Measurements from ENCODE around the gene PPM1E. TPM values are rescaled to one million over a fixed set of nuclear protein-coding genes. Genes with fewer than 3 reads are reported as not detected.

The PPM1E gene
- total RNA-seq, 1 experiment from 2014 or later = 2.9 TPM

- BruUV-seq (replicated peaks) = no TSS peak
- Histone ChIP-seq H3K27ac (ENCODE audit: low read length) (no peak overlapping the region), H3K4me3 (ENCODE audit: low read depth in 2 of 2, low read length in 2 of 2) (no peak overlapping the region), H3K4me1 (ENCODE audit: control insufficient read depth, insufficient read depth, low read length) (no peaks in the 10 kb centered on the region), H3K27me3 (ENCODE audit: control insufficient read depth, insufficient read depth, low read length) (no peaks in the 10 kb centered on the region; the same call in 1 of the 2 replicates), H3K9me3 (ENCODE audit: control insufficient read depth, insufficient read depth, low read depth, low read length) (no peaks in the 10 kb centered on the region), H3K36me3 (ENCODE audit: control insufficient read depth, insufficient read depth, low read length) (no peaks in the 10 kb centered on the region; the same call in 1 of the 2 replicates)
- ChIA-PET POLR2A (interaction anchor here (0.7 kb wide), 1 partner anchor 41 kb away, joined by 3 read pairs; no protein-coding TSS in a partner anchor), CTCF (no interaction called here)
- intact Hi-C loops (cut with micrococcal nuclease; ENCODE audit: unreplicated experiment) = no loop called here
- TF ChIP-seq SIN3A (IDR thresholded peaks at IDR 0.05; ENCODE audit: borderline replicate concordance, insufficient read depth, low read depth, low read length) = no peak
- no peak for TF ChIP-seq POLR2AphosphoS5 (IDR thresholded peaks at IDR 0.05; ENCODE audit: low read depth, low read length)
- TF ChIP-seq REST (IDR thresholded peaks at IDR 0.05; ENCODE audit: insufficient read depth in 1 of 2, low read depth in 2 of 2, low read length in 1 of 2) = no peak
- TF ChIP-seq CTCF (IDR thresholded peaks at IDR 0.05) = no peak
- in situ Hi-C loops (cut with HindIII; ENCODE audit: low pct_unique_long_range_greater_than_20kb, low sequenced_read_pairs) = no loop called here
- DNase-seq (ENCODE audit: low read depth, low spot score) (no peak), ATAC-seq (no peak)
These were observed 50.4 kb downstream of the PPM1E start for GRCh38 chr17:58806046-58806445.

GRCh38 chr17:58808609-58809563 lies 53.2 kb downstream of the PPM1E start:
- in situ Hi-C loops (cut with HindIII; ENCODE audit: low pct_unique_long_range_greater_than_20kb, low sequenced_read_pairs) = no loop called here
- H3K9me3 ChIP-seq (ENCODE audit: control insufficient read depth, insufficient read depth, low read depth, low read length) = no peaks in the 10 kb centered on the region
- no peak for TF ChIP-seq POLR2AphosphoS5 (IDR thresholded peaks at IDR 0.05; ENCODE audit: low read depth, low read length)
- no peak for TF ChIP-seq REST (IDR thresholded peaks at IDR 0.05; ENCODE audit: insufficient read depth in 1 of 2, low read depth in 2 of 2, low read length in 1 of 2)
- no peak for TF ChIP-seq TCF7L2 (IDR thresholded peaks at IDR 0.05; ENCODE audit: low read depth, low read length)
- no peak for TF ChIP-seq SIN3A (IDR thresholded peaks at IDR 0.05; ENCODE audit: borderline replicate concordance, insufficient read depth, low read depth, low read length)
- no peak for TF ChIP-seq CTCF (IDR thresholded peaks at IDR 0.05)
- no peaks in the 10 kb centered on the region for H3K4me1 ChIP-seq (ENCODE audit: control insufficient read depth, insufficient read depth, low read length)
- ATAC-seq = no peak
- CTCF ChIA-PET = no interaction called here
- intact Hi-C loops (cut with micrococcal nuclease; ENCODE audit: unreplicated experiment) = no loop called here
- H3K27me3 ChIP-seq (ENCODE audit: control insufficient read depth, insufficient read depth, low read length) = no peaks in the 10 kb centered on the region; the same call in 1 of the 2 replicates
- POLR2A ChIA-PET = interaction anchor here (0.6 kb wide), 1 partner anchor 162 kb away, joined by 7 read pairs; no protein-coding TSS in a partner anchor
- no peak for DNase-seq (ENCODE audit: low read depth, low spot score)
- no peak overlapping the region for H3K4me3 ChIP-seq (ENCODE audit: low read depth in 2 of 2, low read length in 2 of 2)
- BruUV-seq (replicated peaks) = no TSS peak
- no peaks in the 10 kb centered on the region; the same call in 1 of the 2 replicates for H3K36me3 ChIP-seq (ENCODE audit: control insufficient read depth, insufficient read depth, low read length)
- H3K27ac ChIP-seq (ENCODE audit: low read length) = no peak overlapping the region
